HUDEP-2 (cell line): Measurements from ENCODE around the gene SHD.

Experiments used
- DNase-seq, 76 experiments: peaks; one replicate each; lab custom pipeline; 2025; ENCODE audit not compliant: unreplicated experiment in 76 of 76; lab: John Stamatoyannopoulos, UW

SHD gene

DNA sequence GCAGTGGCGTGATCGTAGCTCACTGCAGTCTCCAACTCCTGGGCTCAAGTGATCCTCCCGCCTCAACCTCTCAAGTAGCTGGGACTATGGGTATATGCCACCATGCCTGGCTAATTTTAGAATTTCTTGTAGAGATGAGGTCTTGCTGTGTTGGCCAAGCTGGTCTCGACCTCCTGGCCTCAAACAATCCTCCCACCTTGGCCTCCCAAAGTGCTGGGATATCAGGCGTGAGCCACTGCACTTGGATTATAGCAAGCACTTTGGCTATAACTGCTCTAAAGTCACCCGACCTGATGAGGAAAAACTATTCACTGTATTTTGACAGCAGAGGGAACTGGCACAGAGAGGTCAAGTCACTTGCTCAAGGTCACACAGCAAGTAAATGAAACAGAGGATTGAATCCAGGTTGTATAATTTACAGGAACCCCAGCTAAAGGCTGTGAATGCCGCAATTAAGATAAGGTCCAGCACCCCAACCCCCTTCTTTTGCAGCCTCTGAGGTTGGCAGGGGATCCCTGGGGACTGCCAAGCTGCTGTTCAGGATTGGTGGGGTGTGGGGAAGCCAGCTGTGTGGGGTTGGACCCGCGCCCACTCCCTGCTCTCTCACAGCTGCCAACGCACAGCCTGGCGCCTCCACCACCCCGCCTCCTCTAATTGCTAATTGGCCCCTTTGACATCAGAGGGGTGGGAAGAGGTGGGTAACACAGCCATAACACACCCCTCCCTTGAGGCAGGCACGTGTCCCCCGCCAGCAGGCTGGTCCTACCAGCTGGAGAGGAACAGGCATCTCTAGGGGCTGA lies 17.1 kb downstream of the SHD start:
- DNase-seq: peak in 5 of 76 experiments; percentile 14 to 34 (median 23)

- no peak for DNase-seq
Measured at GRCh38 chr19:4297901-4298809, 19.1 kb downstream of the SHD start.

DNA sequence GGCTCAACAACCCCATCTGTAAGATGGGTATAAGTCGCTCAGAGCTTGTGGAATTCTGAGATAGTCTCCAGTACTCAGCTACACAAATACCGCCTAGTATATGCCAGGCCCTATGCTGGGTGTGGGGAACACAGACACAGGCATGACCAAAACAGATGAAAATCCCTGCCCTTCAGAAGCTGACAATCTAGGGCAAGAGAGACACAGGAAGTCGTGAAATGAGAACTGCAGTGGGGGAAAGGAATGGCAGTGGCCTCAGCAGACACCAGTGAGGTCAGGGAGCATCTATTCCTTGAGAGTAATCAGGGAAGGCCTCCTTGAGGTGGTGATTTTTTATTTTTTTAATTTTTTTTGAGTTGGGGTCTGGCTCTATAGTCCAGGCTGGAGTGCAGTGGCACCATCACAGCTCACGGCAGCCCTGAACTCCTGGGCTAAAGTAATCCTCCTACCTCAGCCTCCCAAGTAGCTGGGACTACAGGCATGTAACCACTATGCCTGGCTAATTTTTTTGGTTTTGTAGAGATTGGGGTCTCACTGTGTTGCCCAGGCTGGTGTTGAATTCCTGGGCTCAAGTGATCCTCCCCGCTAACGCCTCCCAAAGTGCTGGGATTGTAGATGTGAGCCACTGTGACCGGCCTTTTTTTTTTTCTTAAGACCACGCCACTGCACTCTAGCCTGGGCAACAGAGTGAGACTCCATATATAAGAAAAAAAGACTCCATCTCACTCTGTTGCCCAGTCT lies 19.9 kb downstream of the SHD start:
- no peak for DNase-seq

DNA sequence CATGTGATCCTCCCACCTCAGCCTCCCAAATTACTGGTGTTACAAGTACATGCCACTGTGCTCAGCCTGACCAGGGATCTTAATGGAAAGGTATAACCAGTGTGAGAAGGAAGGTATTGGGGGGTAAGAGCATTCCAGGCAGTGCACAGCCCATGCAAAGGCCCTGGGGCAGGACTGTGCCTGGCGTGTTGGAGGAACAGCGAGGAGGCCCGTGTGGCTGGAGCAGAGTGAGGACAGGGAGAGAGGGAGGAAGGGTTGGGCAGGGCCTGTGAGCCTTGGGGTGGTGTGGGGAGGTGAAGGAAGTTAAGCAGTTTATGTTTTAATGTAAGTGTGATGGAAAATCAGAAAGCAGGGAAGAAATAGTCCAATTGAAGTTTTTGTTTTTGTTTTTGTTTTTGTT lies 21.5 kb downstream of the SHD start:
- no peak for DNase-seq

DNA sequence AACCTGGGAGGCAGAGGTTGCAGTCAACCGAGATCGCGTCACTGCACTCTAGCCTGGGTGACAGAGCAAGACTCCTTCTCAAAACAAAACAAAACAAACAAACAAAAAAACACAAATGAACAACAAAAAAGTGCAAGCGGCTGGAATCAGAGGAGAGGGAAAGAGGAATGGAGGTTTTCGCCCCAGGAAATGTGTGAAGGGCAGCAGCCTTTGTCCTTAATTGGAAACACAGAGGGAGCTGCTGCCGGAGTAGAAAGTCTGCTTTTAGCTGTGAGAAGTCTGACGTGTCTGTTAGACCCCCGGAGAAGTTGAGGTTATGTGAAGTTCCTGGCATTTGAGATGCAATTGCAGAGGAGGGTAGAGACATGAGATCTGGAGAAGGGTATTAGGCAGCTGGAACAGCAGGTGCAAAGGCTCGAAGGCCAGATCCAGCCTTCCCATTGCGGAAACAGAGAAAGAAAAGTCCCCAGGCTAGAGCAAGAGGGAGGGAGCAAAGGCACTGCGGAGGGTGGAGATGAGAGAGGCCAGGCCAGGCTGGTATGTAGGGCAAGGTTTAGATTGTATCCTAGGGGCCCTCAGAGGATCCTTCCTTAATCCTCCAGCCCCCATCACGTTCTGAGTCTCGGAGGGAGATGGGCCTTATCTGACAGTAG lies 22.6 kb downstream of the SHD start:
- DNase-seq: no peak

- no peak for DNase-seq
Measured at GRCh38 chr19:4302243-4302640, 23.2 kb downstream of the SHD start, which contains the start of gene TMIGD2. Gene TMIGD2 (minus strand): TSS chr19:4302389. CDS start chr19:4302385, 4 bp downstream.

DNA sequence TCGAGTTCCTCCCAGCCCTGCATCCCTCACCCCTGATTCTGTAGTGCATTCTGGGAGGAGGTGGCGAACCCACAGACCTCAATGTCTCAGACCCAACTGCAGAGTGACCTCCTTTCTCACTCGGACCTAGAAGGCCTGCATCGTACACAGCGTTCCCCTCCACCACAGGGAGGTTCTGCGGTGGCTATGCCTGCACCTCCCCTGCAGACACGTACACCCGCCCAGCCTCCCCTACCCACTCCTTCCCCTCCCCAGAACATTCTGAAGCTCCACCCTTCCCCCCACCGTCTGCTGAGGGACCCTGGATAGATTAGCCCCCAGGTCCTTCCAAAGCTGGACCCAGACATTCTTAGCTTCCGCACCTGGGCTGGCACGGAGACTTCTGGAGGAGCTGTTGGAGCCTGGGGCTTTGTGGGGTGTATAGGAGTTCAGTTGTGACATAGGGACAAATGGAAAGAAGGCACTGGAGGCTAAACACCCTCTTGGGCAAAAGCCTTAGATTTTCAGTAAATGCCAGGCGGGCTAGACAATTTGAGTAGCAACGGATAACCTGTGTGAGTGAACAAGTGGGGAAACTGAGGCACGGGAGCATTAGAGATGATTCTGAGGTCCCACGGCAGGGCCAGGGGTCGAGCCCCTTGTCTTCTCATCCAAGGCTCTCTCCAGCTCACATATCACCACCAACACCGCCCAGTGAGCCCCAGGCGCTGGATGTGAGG lies 24.9 kb downstream of the SHD start:
- DNase-seq: no peak

- DNase-seq: peak in 43 of 76 experiments; percentile 10 to 71 (median 39)
Measured at GRCh38 chr19:4304538-4305256, 25.6 kb downstream of the SHD start, which contains the start of gene FSD1. Gene FSD1 (plus strand): TSS chr19:4304598. CDS start chr19:4304747, 149 bp downstream.

- no peak for DNase-seq
Measured at GRCh38 chr19:4305257-4305612, 26.2 kb downstream of the SHD start.

DNA sequence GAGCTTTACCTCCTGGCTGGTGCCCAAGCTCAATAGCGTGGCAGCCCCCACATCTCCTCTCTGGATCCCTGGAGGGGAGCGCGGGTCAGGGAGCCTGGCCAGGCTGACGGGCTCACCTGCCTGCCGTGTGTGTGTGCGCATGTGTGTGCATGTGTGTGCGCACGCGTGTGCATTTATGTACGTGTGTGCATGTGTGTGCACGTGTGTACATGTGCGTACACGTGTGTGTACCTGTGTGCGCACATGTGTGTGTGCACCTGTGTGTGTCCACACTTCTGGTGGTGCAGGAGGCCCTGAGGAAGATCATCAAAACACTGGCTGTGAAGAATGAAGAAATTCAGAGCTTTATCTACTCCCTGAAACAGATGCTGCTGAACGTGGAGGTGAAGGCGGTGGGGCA lies 26.6 kb downstream of the SHD start:
- DNase-seq: no peak

GRCh38 chr19:4310247-4311121 lies 31.4 kb downstream of the SHD start:
- peak in 10 of 76 experiments; percentile 7 to 31 (median 21) for DNase-seq

DNA sequence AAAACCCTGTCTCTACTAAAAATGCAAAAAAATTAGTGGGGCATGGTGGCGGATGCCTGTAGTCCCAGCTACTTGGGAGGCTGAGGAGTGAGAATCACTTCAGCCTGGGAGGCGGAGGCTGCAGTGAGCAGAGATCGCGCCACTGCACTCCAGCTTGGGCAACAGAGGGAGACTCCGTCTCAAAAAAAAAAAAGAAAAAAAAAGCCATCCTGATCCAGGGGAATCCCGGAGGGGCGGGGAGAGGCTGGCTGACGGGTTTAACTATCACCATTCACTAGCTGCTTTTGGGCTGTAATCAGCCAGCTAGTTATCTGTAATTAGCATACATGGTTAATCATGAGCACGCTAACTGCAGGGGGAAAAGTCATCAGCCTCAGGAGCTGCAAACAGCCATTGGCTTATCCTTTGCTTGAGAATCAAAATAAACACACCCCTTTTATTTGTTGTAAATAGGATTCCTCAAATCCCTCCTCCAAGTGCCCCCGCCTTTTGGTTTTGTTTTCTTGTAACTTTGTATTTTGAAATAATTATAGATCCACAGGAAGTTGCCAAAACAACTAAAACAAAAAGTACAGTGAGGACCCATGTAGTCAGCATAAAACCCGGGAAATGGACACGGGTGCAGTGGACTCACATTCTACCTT lies 34.9 kb downstream of the SHD start:
- no peak for DNase-seq

DNA sequence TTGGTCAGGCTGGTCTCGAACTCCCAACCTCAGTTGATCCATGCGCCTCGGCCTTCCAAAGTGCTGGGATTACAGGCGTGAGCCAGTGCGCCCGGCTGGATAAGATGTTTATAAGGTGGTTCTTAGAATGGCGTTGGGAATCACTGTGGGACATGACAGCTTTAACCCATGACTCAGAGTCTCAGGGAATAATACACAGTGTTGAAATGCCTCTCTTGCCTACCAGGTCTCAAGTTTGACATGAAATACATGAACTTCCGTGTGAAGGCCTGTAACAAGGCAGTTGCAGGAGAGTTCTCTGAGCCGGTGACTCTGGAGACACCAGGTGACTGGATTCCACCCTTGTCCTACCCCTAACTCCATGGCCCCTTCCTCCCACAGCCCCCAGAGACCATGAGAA lies 37.9 kb downstream of the SHD start:
- no peak for DNase-seq

DNA sequence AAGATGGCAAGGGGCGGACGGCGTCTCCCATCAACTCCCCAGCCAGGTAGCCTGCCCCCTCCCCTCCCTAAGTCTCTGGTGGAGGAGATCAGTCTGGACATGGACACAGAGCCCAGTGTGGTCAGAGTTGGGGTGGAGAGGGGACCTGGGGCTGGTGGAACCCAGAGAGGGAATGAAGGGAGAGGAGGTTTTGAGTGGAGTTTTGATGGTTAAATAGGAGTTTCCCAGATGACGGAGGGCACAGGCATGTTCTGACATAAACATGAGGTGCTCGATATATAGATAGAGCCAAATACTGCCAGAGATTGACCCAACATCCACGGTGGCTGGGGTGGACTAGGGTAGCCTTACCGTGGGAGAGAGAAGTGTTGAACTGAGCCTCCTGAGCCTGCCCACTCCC lies 39.4 kb downstream of the SHD start:
- no peak for DNase-seq

DNA sequence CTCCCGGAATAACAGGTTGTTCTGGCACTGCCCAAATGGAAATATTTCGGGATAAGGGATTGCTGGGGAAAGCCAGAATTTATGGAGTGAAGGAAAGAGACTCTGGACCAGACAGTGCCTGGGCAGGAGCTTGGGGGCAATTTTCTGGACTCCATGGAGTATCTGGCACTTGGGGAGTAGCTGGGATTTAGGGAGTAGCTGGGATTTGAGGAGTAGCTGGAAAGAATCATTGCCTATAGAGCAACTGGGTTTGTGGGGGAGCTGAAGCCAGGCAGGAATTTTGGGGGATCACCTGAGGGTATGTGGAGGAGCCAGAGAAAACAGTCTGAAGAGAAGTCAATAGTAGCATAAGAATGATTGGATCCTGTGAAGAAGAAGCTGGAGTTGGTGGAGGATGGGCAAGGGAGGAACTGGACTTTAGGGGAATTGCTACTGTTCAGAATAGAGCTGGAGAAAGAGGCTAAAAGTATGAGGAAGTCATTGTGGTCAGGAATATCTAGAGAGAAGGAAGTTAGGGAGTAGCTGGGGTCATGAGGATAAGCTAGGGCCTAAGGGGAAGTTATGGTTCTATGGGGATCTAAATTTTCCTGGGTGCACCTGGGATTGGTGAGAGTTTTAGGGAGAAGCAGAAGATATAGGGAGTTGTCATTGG lies 40.1 kb downstream of the SHD start:
- DNase-seq: no peak

- no peak for DNase-seq
Measured at GRCh38 chr19:4320419-4320818, 41.4 kb downstream of the SHD start.
